Stimulated activated CD4-positive, alpha-beta T cell treated with anti-CD3 and anti-CD28 coated beads, Interleukin-15, amount 100 ng/mL, for 48 hours (primary cell): ENCODE results near the gene TOP3B.

ENCODE experiments used
- DNase-seq, 2 donors: peaks; one replicate each; pipeline ENCODE4 v3.0.0-alpha.2; 2020; ENCODE audit warnings: low read depth in 2 of 2

TOP3B gene

GRCh38 chr22:21963286-21963685 is 19.3 kb downstream of the TOP3B start:
- no peak for DNase-seq

DNA sequence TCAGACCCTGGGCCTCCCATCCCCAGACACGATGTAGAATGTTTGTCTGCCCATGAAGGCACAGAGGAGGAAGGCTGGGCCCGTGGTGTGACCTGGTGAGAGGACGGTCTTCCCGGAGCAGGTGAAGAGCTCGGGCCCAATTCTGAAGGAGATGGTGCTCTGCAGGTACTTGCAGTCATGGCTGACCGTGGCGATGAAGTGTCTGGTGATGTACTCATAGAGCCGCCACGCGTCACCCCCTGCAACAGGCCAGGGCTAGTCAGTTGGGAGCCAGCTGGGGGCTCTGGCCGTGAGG is 20.0 kb downstream of the TOP3B start:
- no peak for DNase-seq

GRCh38 chr22:21961886-21962654 is 20.5 kb downstream of the TOP3B start:
- DNase-seq, result no peak

DNA sequence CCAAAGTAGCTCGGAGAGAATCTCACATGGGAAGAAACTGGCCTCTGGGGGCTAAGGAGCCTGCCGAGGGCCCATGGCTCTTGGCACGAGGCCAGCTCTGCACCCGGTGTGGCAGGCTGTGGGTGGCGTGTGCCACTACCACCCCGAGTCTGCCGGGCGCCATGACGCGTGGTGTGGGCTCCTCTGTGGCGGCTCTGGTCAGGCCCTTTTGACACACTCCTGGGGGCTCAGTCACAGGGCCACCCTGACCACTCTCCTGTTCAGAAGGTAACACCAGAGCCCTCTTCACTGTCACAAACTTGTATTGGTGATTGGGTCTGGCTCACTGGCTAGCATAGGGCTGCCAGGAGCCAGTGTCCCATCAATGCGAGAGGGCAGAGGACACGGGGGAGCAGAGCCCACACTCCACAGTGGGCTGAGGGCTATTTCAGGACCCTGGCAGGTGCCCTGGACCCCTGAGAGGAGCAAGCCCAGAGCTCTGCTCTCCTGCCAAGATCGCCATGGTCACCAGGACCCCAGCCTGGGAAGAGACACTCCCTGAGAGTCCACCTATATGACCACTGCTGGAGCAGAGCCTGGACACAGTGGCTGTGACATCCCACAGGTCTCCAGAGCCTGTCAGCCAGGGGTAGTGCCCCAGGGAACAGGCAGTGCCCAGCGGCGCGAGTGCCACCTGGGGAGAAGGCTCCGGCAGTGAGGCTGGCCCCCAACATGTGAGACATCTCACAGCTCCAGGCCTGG is 21.3 kb downstream of the TOP3B start:
- no peak for DNase-seq

GRCh38 chr22:21960200-21961126 is 22.1 kb downstream of the TOP3B start:
- no peak for DNase-seq

DNA sequence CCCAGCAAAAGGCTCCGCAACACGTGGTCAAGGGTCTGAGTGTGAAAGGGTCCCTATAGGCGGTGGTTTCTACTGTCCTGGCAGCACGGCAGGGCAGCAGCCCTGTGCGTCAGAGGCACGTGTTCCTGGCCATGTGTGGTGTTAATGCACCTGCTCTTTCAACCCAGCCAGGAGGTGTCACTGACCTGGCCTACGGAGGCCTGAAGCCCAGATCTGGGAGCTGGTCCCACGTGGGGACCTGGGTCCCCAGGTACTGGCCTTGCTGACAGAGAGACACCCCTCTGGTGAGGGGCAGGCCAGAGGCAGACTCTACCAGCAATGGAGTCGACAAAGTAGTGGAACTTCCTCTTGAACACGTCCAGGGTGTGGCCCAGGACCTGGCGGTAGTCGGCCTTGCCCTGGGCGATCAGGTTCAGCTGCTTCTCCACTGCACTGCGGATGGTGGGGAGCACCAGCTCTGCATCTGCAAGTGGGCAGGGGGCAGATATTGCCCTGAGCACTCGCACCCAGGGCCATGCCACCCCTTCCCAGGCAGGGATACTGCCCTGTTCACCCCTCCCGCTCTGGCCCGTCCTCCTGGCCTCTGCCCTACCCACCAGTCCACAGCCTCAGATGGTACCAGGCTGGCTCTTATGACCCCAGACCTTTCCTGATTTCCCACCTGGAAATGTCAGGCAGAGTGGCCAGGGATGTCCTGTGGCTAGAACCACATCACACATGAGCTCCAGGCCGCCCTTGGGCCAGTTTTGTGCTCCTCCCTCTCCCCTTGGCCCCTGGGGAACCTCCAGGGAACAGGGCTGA is 23.1 kb downstream of the TOP3B start:
- no peak for DNase-seq

DNA sequence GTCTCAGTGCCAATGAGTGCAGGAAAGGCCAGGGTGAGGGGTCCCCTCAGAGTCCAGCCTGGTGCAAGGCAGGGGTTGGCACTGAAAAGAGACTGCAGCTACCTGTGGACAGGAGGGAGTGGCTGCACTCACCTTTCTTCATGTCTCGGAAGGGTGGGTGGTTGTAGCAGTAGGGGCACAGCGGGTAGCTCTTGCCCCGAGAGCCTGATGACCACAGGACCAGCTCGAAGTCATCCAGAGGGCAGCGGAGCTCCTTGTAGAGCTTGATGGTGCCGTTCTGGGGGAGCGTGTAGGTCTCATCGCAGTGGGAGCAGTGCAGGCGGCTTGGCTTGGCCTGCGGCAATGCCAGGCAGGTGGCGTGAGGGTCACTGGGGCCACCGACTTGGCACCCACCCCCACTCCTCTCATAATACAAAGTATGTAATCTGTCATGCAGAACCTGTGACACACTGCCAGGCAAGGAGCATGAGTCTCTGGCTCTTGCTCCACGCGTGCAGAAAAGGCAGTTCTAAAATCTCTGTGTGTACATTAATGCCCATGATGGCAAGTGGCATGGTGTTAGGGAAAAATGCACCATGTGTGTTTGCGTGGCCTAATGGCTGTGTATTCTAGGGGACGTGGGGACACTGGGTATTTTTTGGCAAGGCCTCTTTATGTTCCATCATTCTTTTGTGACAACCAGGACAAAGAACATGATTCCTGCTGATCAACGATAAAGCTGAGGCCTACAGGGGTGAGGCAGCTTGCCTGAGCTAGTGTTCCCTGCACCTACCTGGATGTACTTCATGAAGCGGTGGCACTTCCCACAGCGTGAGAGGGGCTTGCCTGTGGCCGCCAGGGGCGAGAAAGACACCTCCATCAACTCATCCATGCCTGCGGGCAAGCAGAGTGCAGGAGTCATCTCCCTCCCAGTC is 24.0 kb downstream of the TOP3B start:
- DNase-seq, result no peak

DNA sequence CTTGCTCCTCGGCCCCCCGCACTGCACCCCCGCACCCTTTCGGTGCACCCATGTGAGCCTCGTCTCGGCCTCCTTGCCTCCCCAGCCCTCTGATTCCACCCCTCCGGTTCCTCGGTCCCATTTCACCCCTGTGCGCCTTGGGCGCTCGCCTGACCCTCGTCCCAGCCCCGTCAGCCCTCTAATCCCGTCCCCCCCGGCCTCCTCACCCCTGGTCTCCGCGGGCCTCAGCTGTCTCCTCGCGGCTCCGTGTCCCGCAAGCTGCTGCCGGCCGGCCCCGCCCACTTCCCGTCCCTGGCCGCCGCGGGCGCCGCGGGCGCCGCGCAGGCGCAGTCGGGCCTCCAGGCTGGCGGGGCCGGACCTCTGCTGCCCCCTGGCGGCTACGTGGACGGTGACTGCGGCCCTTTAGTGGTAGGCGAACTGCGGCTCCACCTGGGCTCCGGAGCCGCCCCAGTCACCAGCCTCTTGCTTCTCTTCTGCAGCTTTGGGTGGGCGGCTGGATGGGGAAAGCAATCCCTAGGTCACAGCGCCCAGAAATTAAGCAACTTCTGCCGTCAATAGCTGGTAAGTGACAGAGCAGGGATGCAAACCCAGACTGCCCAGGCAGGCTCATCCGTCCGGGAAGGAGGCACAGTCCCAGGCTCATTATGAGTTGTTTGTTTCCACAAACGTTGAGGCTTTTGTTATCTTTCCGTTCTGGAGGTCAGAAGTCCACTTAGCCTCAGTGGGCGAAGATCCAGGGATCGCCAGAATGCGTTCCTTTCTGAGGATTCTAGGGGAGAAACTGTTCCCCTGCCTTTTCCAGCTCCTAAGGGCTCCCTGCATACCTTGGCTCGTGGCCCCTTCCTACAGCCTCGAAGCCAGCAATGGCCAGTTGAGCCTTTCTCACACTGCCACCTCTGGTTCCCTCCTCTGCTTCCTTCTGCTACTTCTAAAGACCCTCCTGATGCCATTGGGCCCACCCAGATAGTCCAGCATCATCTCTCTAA is 29.7 kb downstream of the TOP3B start, which contains the start of gene PPM1F:
Gene PPM1F (minus strand): TSS at position 263 of the 986 bp plus-strand sequence. CDS start 6,800 bp downstream, outside the sequence.
- DNase-seq, result peak; percentile 73 to 84

- DNase-seq, result no peak
Observed at GRCh38 chr22:21951931-21952465, 30.6 kb downstream of the TOP3B start.

DNA sequence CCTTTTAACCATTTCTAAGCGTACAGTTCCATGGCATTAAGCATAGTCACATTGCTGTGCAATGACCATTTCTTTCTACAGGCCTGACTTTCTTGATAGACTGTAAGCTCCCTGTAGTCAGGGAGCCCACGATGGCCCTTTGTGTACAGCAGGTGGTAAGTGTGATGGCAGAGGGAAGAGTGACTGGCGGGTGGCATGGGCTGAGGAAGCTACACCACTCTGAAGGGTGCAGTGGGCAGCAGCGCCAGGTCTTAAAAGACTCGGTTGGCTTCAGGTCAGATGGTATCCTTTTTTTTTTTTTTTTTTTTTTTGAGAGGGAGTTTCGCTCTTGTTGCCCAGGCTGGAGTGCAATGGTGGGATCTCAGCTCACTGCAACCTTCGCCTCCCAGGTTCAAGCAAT is 31.5 kb downstream of the TOP3B start:
- DNase-seq, result no peak

- DNase-seq, result no peak
Observed at GRCh38 chr22:21949948-21950347, 32.6 kb downstream of the TOP3B start.

- DNase-seq, result no peak
Observed at GRCh38 chr22:21949569-21949918, 33.0 kb downstream of the TOP3B start.

DNA sequence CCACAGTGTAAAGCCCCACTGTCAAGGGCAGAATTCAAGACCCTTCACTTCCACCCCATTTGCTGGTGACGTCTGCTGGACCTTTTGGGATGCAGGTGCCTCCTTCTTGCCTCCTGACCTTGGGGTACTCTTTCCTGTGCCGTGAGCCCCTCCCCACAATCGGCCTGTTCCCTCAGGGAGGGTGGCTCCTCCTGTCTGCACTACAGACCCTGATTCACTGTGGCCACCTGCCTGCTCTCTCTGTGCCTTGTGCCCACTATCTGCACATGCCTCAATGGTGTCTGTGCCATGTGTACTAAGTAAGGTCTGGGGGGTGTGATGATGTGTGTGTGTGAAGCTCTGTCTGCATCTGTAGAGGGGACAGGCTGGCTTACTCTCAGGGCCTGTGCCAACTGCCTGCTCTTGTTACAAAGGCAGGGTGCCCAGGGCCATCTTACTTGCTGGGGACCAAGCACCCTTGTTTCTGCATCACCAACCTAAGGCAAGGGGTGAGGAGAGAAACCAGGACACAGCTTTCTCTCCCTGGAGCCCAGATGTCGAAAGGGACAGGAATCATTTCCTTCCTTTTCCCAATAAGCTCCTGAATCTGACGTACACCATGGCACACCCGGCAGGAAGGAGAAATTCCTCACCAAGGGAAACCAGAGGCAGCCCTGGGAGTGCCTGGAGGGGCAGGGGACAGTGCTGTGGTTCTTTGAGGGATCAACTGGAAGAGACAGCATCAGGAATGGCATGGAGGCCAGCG is 33.6 kb downstream of the TOP3B start:
- no peak for DNase-seq

- no peak for DNase-seq
Observed at GRCh38 chr22:21948390-21948789, 34.2 kb downstream of the TOP3B start.

DNA sequence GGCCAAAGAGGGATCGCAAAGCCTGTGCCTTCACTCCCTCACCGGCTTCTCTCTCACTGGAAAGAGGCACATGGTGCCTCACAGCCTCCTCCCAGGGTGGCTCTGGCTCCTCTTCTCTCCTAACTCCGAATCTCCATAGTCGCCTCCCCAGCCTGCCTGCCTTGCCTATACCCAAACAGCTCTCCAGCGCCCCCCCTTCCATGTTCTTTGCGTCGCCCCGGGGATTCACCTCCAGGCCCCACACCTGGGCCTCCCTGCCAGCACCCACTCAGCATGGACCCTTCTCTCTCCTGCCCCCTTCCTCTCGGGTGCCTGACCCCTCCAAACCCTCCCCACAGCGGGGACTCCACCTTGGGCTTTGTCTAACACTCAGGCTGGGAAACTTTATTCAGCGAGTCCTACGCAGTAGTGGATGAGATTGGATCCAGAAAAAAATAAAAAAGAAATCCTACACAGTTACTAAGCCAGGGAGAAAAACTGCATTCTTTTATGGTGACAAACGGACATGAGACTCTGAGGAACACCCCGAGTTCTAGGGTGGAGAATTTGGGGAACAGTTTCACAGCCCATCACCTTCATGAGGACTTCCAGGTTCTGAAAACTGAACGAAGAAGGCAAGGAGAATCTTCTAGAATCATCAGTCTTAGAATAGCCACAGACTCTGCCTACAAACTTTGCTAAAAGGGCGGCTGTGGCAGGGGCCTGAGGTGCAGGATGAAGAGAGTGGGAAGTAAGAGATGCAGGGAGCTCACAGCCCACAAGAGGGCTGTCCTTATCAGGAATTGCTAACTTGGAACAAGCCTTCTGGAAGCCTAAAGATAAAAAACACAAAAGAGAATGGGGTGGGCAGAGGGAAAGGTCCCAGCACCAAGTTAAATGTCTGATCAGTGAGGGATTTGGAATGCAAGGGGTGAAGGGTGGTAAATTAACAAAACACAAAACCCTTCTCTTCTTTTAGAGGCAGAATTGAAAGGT is 35.3 kb downstream of the TOP3B start:
- DNase-seq, result no peak

DNA sequence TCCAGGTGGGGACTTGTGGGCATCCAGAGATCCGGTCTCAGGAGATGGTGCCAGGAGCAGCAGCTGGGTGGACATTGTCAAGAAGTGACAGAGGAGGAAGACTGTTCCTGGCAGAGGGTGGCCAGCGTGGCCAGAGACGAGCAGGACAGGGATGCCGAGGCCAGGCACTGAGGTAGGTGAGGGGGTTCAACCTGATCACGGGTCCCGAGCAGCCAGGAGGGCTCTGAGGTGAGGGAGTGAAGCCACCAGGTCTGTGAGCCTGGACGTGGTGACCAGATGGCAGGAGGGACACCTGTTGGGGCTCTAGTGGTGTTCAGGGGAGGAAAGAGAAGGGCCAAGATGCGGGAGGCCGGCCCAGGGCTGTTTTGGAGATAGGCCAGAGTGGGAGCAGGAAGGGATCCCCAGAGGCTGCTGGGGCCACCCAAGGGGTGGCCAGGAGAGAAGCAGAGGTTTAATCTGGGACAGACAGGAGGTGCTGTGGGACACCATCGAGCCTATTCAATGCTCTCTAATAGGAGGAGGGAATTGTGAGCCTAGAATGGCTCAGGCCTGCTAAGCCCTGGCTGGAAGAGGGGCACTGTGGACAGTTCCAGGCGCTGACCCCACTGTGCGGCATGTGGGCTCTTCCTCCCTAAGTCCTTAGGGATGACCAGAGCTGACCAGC is 36.2 kb downstream of the TOP3B start:
- no peak for DNase-seq
